HEK293 (cell line): Measurements from ENCODE around the gene HPS4.

ENCODE experiments used
- CTCF ChIA-PET: fragments of 350-600 bp; formaldehyde crosslinking; extraction: SDS; loops from one replicate; lab custom pipeline; 2021; ENCODE audit warnings: antibody characterized with exemption; lab: Yijun Ruan, JAX
- POLR2A ChIA-PET: fragments of 300-600 bp; formaldehyde crosslinking; extraction: SDS; loops from one replicate; lab custom pipeline; 2020; ENCODE audit warnings: antibody characterized with exemption, inconsistent platforms; lab: Yijun Ruan, JAX
- H3K27ac ChIP-seq: fragments of 200-500 bp; sonication (Bioruptor generic); 2 replicates; pipeline ENCODE4 v1.5.1; 2014; ENCODE audit warnings: low read depth, low read length, control low read depth, inconsistent platforms; ENCODE audit errors: extremely low read depth
- H3K36me3 ChIP-seq, 2 experiments: fragments of 200-500 bp in 1 of 2; sonication (Bioruptor generic) in 1 of 2; 1 replicate in 1 of 2; 2 replicates in 1 of 2; pipeline ENCODE4 v1.5.1; 2014 to 2017; ENCODE audit warnings: inconsistent platforms in 2 of 2, low read length in 2 of 2; ENCODE audit not compliant: control insufficient read depth in 2 of 2, insufficient read depth in 1 of 2
- H3K4me1 ChIP-seq: fragments of 200-500 bp; sonication (Bioruptor generic); 2 replicates; pipeline ENCODE4 v1.5.1; 2014; ENCODE audit warnings: mild to moderate bottlenecking, low read length, inconsistent platforms; ENCODE audit not compliant: control insufficient read depth, insufficient read depth
- H3K4me3 ChIP-seq: 2 replicates; pipeline ENCODE4 v1.5.1; 2011; ENCODE audit warnings: low read depth, mild to moderate bottlenecking, control low read depth, low read length, moderate library complexity
- H3K9me3 ChIP-seq: fragments of 200-500 bp; sonication (Bioruptor generic); 2 replicates; pipeline ENCODE4 v1.5.1; 2014; ENCODE audit warnings: low read depth, low read length, inconsistent platforms; ENCODE audit not compliant: control insufficient read depth, insufficient read depth
- BCL6B ChIP-seq: fragments of 450-650 bp; formaldehyde crosslinking; IDR thresholded peaks from 2 replicates; pipeline ENCODE4 v1.5.1; 2017; ENCODE audit warnings: missing biosample characterization, missing genetic modification characterization
- KLF10 ChIP-seq: fragments of 450-650 bp; IDR thresholded peaks from 2 replicates; pipeline ENCODE4 v1.5.1; 2018; ENCODE audit warnings: missing biosample characterization, mild to moderate bottlenecking, missing genetic modification characterization
- MZF1 ChIP-seq: fragments of 450-650 bp; formaldehyde crosslinking; IDR thresholded peaks from 2 replicates; pipeline ENCODE4 v1.5.1; 2017; ENCODE audit warnings: missing biosample characterization, missing genetic modification characterization, borderline replicate concordance
- PBX3 ChIP-seq: sonication (generic); formaldehyde crosslinking; IDR thresholded peaks from 2 replicates; pipeline ENCODE4 v1.8.1; 2022; ENCODE audit warnings: mild to moderate bottlenecking, moderate library complexity, missing genetic modification reagents
- PRDM1 ChIP-seq: fragments of 450-650 bp; formaldehyde crosslinking; IDR thresholded peaks from 2 replicates; pipeline ENCODE4; 2016; ENCODE audit warnings: missing biosample characterization, missing genetic modification characterization
- TCF7L2 ChIP-seq: IDR thresholded peaks from 2 replicates; pipeline ENCODE4 v1.6.1; 2011; ENCODE audit warnings: low read depth, mild to moderate bottlenecking, inconsistent platforms, low read length, moderate library complexity, borderline replicate concordance
- ZBTB8A ChIP-seq: fragments of 450-650 bp; formaldehyde crosslinking; IDR thresholded peaks from 2 replicates; pipeline ENCODE4 v1.5.1; 2016; ENCODE audit warnings: missing biosample characterization, missing genetic modification characterization
- ZNF10 ChIP-seq: fragments of 450-650 bp; formaldehyde crosslinking; IDR thresholded peaks from 2 replicates; pipeline ENCODE4 v1.5.1; 2017; ENCODE audit warnings: missing biosample characterization, missing genetic modification characterization
- ZNF175 ChIP-seq: fragments of 450-650 bp; formaldehyde crosslinking; IDR thresholded peaks from 2 replicates; pipeline ENCODE4 v1.5.1; 2016; ENCODE audit warnings: missing biosample characterization, missing genetic modification characterization
- ZNF433 ChIP-seq: fragments of 450-650 bp; formaldehyde crosslinking; IDR thresholded peaks from 2 replicates; pipeline ENCODE4 v1.5.1; 2016; ENCODE audit warnings: missing biosample characterization, missing genetic modification characterization, low read depth
- ZNF529 ChIP-seq: fragments of 450-650 bp; formaldehyde crosslinking; IDR thresholded peaks from 2 replicates; pipeline ENCODE4 v1.5.1; 2017; ENCODE audit warnings: missing genetic modification characterization, missing biosample characterization; ENCODE audit not compliant: insufficient replicate concordance
- ZNF555 ChIP-seq: fragments of 450-650 bp; formaldehyde crosslinking; conservative IDR thresholded peaks from 2 replicates; pipeline ENCODE4 v1.5.1; 2017; ENCODE audit warnings: missing biosample characterization, mild to moderate bottlenecking, missing genetic modification characterization, inconsistent platforms
- ZNF664 ChIP-seq: fragments of 450-650 bp; formaldehyde crosslinking; IDR thresholded peaks from 2 replicates; pipeline ENCODE4 v1.5.1; 2016; ENCODE audit warnings: missing biosample characterization, missing genetic modification characterization
- ZNF791 ChIP-seq: fragments of 450-650 bp; formaldehyde crosslinking; IDR thresholded peaks from 2 replicates; pipeline ENCODE4 v1.5.1; 2016; ENCODE audit warnings: missing biosample characterization, missing genetic modification characterization
- ZNF830 ChIP-seq: fragments of 450-650 bp; IDR thresholded peaks from 2 replicates; pipeline ENCODE4 v1.5.0; 2018; ENCODE audit warnings: missing biosample characterization, missing genetic modification characterization, low read depth, mild to moderate bottlenecking, moderate library complexity
- TF ChIP-seq, protein P1 (sequence below): fragments of 450-650 bp; formaldehyde crosslinking; IDR thresholded peaks from 2 replicates; pipeline ENCODE4 v1.5.1; 2016; ENCODE audit warnings: missing biosample characterization, missing genetic modification characterization
- TF ChIP-seq, protein P2 (sequence below): fragments of 450-650 bp; formaldehyde crosslinking; IDR thresholded peaks from 2 replicates; pipeline ENCODE4 v1.5.1; 2016; ENCODE audit warnings: missing biosample characterization, missing genetic modification characterization

HPS4 gene

DNA sequence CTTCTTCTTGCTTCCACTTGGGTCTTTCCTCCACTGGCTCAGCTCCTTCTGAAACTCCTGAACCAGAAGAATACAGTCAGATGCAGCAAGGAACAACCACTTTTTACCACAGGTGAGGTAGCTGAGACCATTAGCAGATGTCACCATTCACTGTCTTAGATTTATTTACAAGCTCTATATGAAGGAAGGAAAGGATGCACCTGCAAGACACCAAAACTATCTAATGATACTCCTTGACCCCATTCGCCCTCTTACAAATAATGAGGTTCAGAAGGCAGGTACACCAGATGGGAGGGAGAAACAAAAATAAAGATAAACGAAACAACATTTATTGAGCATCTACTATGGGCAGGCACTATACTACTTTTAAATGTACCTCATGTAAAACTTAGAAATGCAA, 18.4 kb upstream of the HPS4 start:
- CTCF ChIA-PET = interaction anchor here (0.6 to 1.9 kb wide), 11 partner anchors 9 to 177 kb away, joined by 3 to 12 read pairs (median 4); no protein-coding TSS in a partner anchor
- TF ChIP-seq ZNF830 (no peak), ZNF664 (tag by site-specific recombination) (peak; percentile 57; the same call in 1 of the 2 replicates)
- H3K9me3 ChIP-seq = no peaks in the 10 kb centered on the region
- H3K27ac ChIP-seq = no peak overlapping the region
- no peaks in the 10 kb centered on the region for H3K4me1 ChIP-seq
- POLR2A ChIA-PET = no interaction called here
- no peak overlapping the region for H3K4me3 ChIP-seq
- peaks cover 63 to 87% of the 10 kb centered on the region in 2 experiments for H3K36me3 ChIP-seq

GRCh38 chr22:26499188-26499703, 15.7 kb upstream of the HPS4 start:
- CTCF ChIA-PET = interaction anchor here (0.6 kb wide), 1 partner anchor 37 kb away, joined by 3 read pairs; no protein-coding TSS in a partner anchor
- POLR2A ChIA-PET = no interaction called here
- no peak overlapping the region for H3K4me3 ChIP-seq

GRCh38 chr22:26496456-26496855, 12.9 kb upstream of the HPS4 start:
- Histone ChIP-seq H3K36me3 (peaks cover 39 to 87% of the 10 kb centered on the region in 2 experiments), H3K4me1 (no peaks in the 10 kb centered on the region), H3K9me3 (no peaks in the 10 kb centered on the region), H3K27ac (no peak overlapping the region), H3K4me3 (no peak overlapping the region)
- POLR2A ChIA-PET = interaction anchor here (0.8 to 1.0 kb wide), 2 partner anchors 13 to 16 kb away, joined by 3 read pairs; partner anchors contain the start of genes HPS4, SRRD and TFIP11
- CTCF ChIA-PET = no interaction called here
- TF ChIP-seq ZNF529 (tag by site-specific recombination) (no peak), BCL6B (tag by site-specific recombination) (no peak), PBX3 (CRISPR knock-in tag) (no peak)
- TF ChIP-seq, protein P1, sequence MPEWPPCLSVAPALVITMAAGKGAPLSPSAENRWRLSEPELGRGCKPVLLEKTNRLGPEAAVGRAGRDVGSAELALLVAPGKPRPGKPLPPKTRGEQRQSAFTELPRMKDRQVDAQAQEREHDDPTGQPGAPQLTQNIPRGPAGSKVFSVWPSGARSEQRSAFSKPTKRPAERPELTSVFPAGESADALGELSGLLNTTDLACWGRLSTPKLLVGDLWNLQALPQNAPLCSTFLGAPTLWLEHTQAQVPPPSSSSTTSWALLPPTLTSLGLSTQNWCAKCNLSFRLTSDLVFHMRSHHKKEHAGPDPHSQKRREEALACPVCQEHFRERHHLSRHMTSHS (tag by site-specific recombination) = no peak
- TF ChIP-seq, protein P2, sequence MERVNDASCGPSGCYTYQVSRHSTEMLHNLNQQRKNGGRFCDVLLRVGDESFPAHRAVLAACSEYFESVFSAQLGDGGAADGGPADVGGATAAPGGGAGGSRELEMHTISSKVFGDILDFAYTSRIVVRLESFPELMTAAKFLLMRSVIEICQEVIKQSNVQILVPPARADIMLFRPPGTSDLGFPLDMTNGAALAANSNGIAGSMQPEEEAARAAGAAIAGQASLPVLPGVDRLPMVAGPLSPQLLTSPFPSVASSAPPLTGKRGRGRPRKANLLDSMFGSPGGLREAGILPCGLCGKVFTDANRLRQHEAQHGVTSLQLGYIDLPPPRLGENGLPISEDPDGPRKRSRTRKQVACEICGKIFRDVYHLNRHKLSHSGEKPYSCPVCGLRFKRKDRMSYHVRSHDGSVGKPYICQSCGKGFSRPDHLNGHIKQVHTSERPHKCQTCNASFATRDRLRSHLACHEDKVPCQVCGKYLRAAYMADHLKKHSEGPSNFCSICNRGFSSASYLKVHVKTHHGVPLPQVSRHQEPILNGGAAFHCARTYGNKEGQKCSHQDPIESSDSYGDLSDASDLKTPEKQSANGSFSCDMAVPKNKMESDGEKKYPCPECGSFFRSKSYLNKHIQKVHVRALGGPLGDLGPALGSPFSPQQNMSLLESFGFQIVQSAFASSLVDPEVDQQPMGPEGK (tag by site-specific recombination) = no peak

More at GRCh38 chr22:26499188-26499703, 15.7 kb upstream of the HPS4 start:
- no peak for TF ChIP-seq ZBTB8A (tag by site-specific recombination)
- TF ChIP-seq PRDM1 (tag by site-specific recombination) = no peak
- no peak for TF ChIP-seq ZNF433 (tag by site-specific recombination)
- Histone ChIP-seq H3K9me3 (no peaks in the 10 kb centered on the region), H3K27ac (no peak overlapping the region), H3K4me1 (no peaks in the 10 kb centered on the region), H3K36me3 (peaks cover 43 to 87% of the 10 kb centered on the region in 2 experiments)

DNA sequence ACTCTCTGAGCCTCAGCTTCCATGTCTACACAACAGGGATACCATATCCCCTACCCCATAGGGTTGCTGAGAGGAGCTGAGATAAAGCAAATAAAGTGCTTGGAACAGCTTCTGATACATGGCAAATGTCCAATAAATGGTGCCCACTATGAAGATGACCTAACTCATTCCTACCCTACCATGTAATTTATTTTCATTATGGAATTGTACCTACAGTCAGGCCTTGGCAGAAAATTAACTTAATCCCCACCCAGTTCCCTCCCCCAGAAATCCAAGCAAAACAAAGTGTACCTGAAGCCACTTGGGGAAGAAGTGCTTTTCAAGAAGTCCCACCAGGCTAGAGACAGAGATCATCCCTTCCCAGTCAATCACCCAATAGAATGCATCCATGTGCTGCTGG, 10.9 kb upstream of the HPS4 start:
- POLR2A ChIA-PET = interaction anchor here (0.7 to 3.4 kb wide), 3 partner anchors 11 to 1740 kb away, joined by 4 to 23 read pairs (median 6); partner anchors contain the start of genes HPS4, SRRD and TFIP11
- Histone ChIP-seq H3K27ac (no peak overlapping the region), H3K4me1 (no peaks in the 10 kb centered on the region), H3K36me3 (peaks cover 40 to 90% of the 10 kb centered on the region in 2 experiments), H3K9me3 (no peaks in the 10 kb centered on the region), H3K4me3 (no peak overlapping the region)
- CTCF ChIA-PET = interaction anchor here (0.5 to 1.5 kb wide), 3 partner anchors 16 to 127 kb away, joined by 3 to 4 read pairs (median 3); no protein-coding TSS in a partner anchor
- TF ChIP-seq ZNF175 (tag by site-specific recombination) (no peak), BCL6B (tag by site-specific recombination) (no peak), TCF7L2 (no peak), KLF10 (no peak), ZNF555 (tag by site-specific recombination) (no peak), ZNF791 (tag by site-specific recombination) (no peak), MZF1 (tag by site-specific recombination) (no peak), ZNF10 (tag by site-specific recombination) (no peak)
